Mucosa of descending colon (tissue), 3 donors: ENCODE data around the gene TGFBI. TPM values are rescaled to one million over a fixed set of nuclear protein-coding genes. Genes with fewer than 3 reads are reported as not detected.

Source experiments
- ATAC-seq: fragments of 200-7000 bp; cut with Tn5 transposase; one replicate; pipeline ENCODE4 v1.9.1; 2020; ENCODE audit warnings: mild to moderate bottlenecking, moderate library complexity
- DNase-seq, 3 donors: peaks; one replicate each; pipeline ENCODE4 v3.0.0-alpha.2; 2020
- H3K36me3 ChIP-seq: fragments of 200-600 bp; one replicate; pipeline ENCODE4 v1.8.0; 2021; ENCODE audit warnings: low read depth, mild to moderate bottlenecking
- H3K4me1 ChIP-seq: fragments of 200-600 bp; one replicate; pipeline ENCODE4 v1.8.0; 2021; ENCODE audit warnings: low read depth, mild to moderate bottlenecking
- H3K4me3 ChIP-seq: fragments of 200-600 bp; one replicate; pipeline ENCODE4 v1.8.0; 2021; ENCODE audit warnings: mild to moderate bottlenecking
- H3K9me3 ChIP-seq: fragments of 200-600 bp; one replicate; pipeline ENCODE4 v1.8.0; 2021; ENCODE audit warnings: mild to moderate bottlenecking
- CTCF ChIP-seq: fragments of 200-600 bp; IDR thresholded peaks from one replicate; pipeline ENCODE4 v1.8.0; 2022; ENCODE audit warnings: antibody characterized with exemption, mild to moderate bottlenecking
- intact Hi-C, 2 donors: fragments of 100-400 bp; cut with DNase I in 1 of 2; cut with micrococcal nuclease in 1 of 2; formaldehyde crosslinking; loops; one replicate each; pipeline versions ENCODE4 v1.11.0 to v1.11.1; 2022; cut with DNase I, micrococcal nuclease
- total RNA-seq, 3 donors: library from RNA; stranded (reverse); fragmentation: NEBNext Ultra II Directional in 2 of 3; extraction: Animal tissue kit (Norgen Biotek cat#: 25700) in 2 of 3; gene quantifications; one replicate each; pipeline versions ENCODE4 v1.2.1 to v1.2.4, GENCODE V29; 2021 to 2023
- donor health status: DM: no; HTN: no; CAD: no; lungs with moderate emphysema.
- donor health status: DM: no; HTN: no; CAD: no.
- donor health status: DM: no; HTN: yes; CAD: no.

Gene TGFBI
- total RNA-seq, 3 donors from 2014 or later: 26.8 to 77.1 (median 47.0) TPM

GRCh38 chr5:136055612-136056309 lies 27.0 kb downstream of the TGFBI start:
- TF ChIP-seq CTCF: no peak
- intact Hi-C loops: no loop called here
- Histone ChIP-seq H3K9me3 (no peaks in the 10 kb centered on the region), H3K36me3 (no peaks in the 10 kb centered on the region), H3K4me3 (no peak overlapping the region), H3K4me1 (no peaks in the 10 kb centered on the region)
- no peak for DNase-seq
- no peak for ATAC-seq

GRCh38 chr5:136056336-136056735 lies 27.5 kb downstream of the TGFBI start:
- Histone ChIP-seq H3K36me3 (no peaks in the 10 kb centered on the region), H3K9me3 (no peaks in the 10 kb centered on the region), H3K4me1 (no peaks in the 10 kb centered on the region), H3K4me3 (no peak overlapping the region)
- ATAC-seq (no peak), DNase-seq (no peak)
- intact Hi-C loops: no loop called here
- TF ChIP-seq CTCF: no peak

GRCh38 chr5:136056771-136057335 lies 28.1 kb downstream of the TGFBI start:
- ATAC-seq: no peak
- Histone ChIP-seq H3K4me3 (no peak overlapping the region), H3K9me3 (no peaks in the 10 kb centered on the region), H3K4me1 (no peaks in the 10 kb centered on the region), H3K36me3 (no peaks in the 10 kb centered on the region)
- intact Hi-C loops: no loop called here
- TF ChIP-seq CTCF: no peak
- no peak for DNase-seq

GRCh38 chr5:136057401-136058038 lies 28.7 kb downstream of the TGFBI start:
- H3K36me3 ChIP-seq: no peaks in the 10 kb centered on the region
- no peak for TF ChIP-seq CTCF
- no peaks in the 10 kb centered on the region for H3K9me3 ChIP-seq
- ATAC-seq (no peak), DNase-seq (no peak)
- intact Hi-C loops: no loop called here
- no peaks in the 10 kb centered on the region for H3K4me1 ChIP-seq
- H3K4me3 ChIP-seq: no peak overlapping the region

GRCh38 chr5:136058039-136058971 lies 29.5 kb downstream of the TGFBI start:
- TF ChIP-seq CTCF: no peak
- Histone ChIP-seq H3K4me1 (no peaks in the 10 kb centered on the region), H3K4me3 (no peak overlapping the region), H3K9me3 (no peaks in the 10 kb centered on the region), H3K36me3 (no peaks in the 10 kb centered on the region)
- ATAC-seq (peak; percentile 78), DNase-seq (peak in 1 of 3 donors; percentile 53)
- intact Hi-C loops: no loop called here
